Stimulated activated CD4-positive, alpha-beta T cell treated with anti-CD3 and anti-CD28 coated beads, Interleukin-15, amount 100 ng/mL, for 1 hour (primary cell): ENCODE data around the gene EDC3.
"Not testable (repeated sequence)": the region's sequence is repeated elsewhere in the genome, so short reads cannot be mapped to it uniquely, and the experiment has no call there.

ENCODE experiments used
- DNase-seq, 2 donors: peaks; one replicate each; pipeline ENCODE4 v3.0.0-alpha.2; 2020; ENCODE audit warnings: low read depth in 1 of 2, low spot score in 1 of 2

EDC3 gene

GRCh38 chr15:74710319-74711094 is 14.7 kb upstream of the EDC3 start:
- no peak for DNase-seq

DNA sequence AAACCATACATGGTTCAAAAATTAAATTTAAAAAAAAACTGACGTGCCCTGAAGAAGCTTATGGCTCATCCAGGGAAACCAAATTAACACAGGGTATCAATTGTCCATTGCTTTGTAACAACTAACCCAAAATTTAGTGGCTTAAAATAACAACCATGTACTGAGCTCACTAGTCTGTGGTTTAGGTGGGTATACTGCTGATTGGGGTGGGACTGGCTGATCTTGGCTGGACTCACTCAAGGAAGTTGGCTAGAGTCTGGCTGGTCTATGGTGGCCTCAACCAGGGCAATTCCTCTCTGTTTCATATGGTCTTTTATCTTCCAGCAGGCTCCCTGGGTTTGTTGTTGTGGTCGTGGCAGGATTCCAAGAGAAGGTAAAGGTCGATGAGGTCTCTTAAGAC is 14.1 kb upstream of the EDC3 start:
- DNase-seq, result no peak

DNA sequence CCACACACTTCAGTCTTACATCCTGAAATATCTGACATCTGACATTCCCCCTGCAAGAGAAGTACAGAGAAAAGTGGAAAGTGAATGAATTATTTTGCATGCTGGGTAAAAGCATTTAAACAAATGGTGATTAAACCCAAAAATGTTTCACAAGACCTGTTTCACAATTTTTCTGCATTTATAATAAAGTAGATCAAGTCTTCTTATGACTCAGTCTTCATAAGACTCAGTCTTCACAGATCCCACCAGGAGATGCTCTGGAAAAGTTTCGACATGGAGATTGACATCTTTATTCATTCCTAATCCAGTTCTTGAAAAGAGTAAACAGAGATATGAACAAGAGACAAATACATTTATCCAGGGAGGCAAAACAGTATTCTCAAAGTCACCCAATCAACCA is 13.2 kb upstream of the EDC3 start:
- DNase-seq, result no peak

GRCh38 chr15:74696808-74697207 is 984 bp upstream of the EDC3 start:
- no peak for DNase-seq

- DNase-seq, result no peak
Measured at GRCh38 chr15:74696398-74696729, 540 bp upstream of the EDC3 start.

- DNase-seq, result no peak
Measured at GRCh38 chr15:74692327-74692726, 3.5 kb downstream of the EDC3 start.

DNA sequence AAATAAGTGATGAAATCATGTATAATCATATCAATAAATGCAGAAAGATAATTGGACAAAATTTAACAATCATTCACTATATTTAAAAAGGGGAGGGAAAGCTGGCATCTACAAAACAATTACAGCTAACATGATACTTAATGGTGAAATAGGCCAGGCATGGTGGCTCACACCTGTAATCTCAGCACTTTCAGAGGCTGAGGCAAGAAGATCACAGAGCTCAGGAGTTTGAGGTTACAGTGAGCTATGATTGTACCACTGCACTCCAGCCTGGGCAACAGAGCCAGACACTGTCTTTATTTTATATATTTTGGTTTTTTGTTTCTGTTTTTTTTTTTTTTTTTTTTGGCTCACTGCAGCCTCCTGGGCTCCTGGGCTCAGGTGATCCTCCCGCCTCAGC is 12.1 kb downstream of the EDC3 start:
- no peak for DNase-seq

DNA sequence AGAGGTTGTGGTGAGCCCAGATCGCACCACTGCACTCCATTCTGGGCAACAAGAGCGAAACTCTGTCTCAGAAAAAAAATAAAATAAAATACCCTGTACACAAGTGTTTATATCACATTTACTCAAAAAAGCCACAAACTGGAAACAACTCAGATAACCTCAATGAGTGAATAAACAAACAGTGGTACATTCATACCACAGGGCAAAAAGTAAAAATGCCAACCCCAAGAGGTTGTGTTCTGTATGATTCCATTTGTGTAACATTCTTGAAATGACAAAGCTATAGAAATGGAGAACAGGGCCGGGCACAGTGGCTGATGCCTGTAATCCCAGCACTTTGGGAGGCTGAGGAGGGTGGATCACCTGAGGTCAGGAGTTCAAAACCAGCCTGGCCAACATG is 12.9 kb downstream of the EDC3 start:
- no peak for DNase-seq

- no peak for DNase-seq
Measured at GRCh38 chr15:74680456-74680855, 15.4 kb downstream of the EDC3 start.

GRCh38 chr15:74676801-74677200 is 19.0 kb downstream of the EDC3 start:
- no peak for DNase-seq

DNA sequence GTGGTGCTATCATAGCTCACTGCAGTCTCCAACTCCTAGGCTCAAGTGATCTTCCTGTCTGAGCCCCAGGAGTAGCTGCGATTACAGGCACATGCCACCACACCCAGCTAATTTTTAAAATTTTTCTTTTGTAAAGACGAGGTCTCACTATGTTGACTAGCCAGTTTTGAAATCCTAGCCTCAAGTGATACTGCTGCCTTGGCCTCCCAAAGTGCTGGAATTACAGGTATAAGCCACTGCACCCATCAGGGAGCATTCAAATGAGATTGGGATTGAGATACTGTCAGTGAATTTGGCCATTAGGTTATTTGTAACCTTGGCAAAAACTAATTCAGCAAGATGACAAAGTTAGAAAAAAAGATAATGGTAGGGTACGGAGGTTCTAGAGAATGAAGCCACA is 21.7 kb downstream of the EDC3 start:
- DNase-seq, result no peak

DNA sequence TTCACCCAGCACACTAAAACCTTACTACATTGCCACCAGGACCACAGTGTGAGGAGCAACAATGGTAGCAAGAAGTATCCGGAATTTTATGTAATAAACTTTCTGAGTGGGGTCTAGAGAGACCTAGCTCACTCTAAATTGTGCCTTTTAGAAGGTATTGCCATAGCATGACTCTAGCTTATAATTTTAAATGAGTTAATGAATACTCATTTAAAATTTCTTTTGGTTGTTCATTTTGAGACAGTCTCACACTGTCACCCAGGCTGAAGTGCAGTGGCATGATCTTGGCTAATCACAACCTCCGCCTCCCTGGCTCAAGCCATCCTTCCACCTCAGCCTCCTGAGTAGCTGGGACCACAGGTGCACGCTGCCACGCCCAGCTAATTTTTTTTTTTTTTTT is 26.2 kb downstream of the EDC3 start:
- no peak for DNase-seq

DNA sequence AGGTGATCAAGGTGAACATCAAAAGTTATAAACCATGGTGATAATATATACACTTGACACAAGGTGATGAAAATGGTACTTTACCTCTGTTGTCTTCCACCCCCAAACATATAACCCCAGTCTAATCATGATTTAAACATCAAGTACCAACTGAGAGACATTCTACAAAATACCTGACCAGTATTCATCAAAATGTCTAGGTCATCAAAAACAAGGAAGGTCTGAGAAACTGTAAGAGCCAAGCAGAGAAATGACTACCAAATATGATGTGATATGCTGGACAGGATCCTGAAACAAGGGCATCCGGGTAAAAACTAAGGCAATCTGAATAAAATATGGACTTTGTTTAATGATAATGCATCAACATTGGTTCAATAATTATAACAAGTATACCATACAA is 27.8 kb downstream of the EDC3 start:
- DNase-seq, result no peak

GRCh38 chr15:74664670-74665069 is 31.2 kb downstream of the EDC3 start:
- DNase-seq, result no peak

DNA sequence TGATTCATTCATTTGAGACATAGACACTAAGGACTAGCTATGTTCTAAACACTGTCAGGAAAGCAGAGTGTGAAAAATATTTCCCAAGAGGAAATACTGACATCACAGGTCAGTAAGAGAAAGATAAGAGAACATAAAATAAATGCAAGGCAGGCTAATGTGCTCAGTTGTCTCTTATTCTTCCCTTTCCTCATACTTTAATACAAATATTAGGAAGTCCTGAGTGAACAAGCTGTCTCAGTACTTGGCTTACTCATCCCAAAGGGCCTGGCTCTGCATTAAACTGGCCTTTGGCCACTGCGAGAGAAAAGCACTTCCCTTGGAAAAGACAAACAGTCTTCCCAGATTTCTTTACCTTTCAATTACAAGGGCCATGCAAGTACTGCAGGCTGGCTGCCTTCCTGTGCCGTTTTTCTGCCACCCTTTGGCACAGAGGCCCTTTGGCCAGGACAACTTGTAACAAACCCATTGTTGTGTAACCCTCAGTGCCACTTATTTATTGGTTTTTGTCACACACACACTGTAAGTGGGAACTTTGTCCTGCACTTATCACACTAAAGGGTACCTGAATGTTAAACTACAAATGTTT is 31.7 kb downstream of the EDC3 start:
- no peak for DNase-seq

GRCh38 chr15:74663303-74664027 is 32.4 kb downstream of the EDC3 start:
- DNase-seq, result no peak

DNA sequence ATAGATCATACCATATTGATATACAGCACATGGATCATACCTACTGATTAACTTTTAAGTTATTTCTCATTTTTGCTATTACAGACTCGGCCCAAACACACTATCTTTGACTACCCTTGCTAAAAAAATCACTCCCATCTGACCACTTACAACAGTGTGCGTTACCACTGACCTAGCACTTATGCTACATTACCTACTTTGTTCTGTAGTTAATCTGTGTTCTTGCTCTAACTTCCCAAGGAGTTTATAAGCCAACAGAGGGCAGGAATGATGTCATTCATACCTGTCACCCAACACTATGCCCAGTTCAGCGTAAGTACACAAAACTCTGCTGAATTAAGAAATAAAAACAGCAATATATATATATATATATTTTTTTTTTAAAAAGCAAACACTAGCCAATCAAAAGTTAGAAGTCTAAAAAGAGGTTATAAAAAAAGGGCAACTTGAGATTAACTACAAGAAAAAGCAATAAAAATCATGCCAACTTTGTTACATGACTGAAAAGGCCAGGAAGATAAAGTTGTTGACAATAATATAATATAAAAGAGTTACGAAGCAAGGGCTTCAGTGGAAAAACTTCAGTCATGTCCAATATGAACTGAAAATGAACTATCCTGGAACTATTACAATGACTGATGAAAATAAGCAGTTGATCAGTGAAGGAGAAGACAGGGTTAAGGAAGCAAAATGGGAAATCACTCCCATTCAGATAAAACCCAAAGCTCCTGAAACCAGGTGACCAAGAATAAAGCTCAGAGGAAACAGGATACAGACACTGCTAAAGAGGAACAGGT is 33.6 kb downstream of the EDC3 start:
- DNase-seq, result no peak

DNA sequence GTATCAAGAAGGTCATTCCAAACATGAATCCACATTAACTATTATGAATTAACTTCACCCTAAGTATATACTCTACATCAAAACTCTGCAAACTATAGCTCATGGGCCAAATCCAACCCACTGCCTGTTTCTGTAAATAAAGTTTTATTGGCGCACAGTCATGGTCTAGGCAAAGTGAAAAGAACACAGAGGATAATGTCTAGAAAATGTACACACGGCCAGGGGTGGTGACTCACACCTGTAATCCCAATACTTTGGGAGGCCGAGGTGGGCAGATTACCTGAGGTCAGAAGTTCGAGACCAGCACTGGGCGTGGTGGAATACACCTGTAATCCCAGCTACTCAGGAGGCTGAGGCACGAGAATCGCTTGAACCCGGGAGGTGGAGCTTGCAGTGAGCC is 34.5 kb downstream of the EDC3 start:
- DNase-seq, result not testable (repeated sequence)

- no peak for DNase-seq
Measured at GRCh38 chr15:74657846-74658245, 38.0 kb downstream of the EDC3 start.

GRCh38 chr15:74656935-74657535 is 38.8 kb downstream of the EDC3 start:
- DNase-seq, result no peak

GRCh38 chr15:74655424-74655823 is 40.4 kb downstream of the EDC3 start:
- DNase-seq, result no peak
